ENCODE results near the gene PKM.

GRCh38 chr15:72269739-72270138 lies 38.7 kb upstream of the PKM start:
- no peak for TF ChIP-seq EZH2 (optimal IDR thresholded peaks at IDR 0.05; ENCODE audit: low read depth, low read length)
- TF ChIP-seq CTCF (IDR thresholded peaks at IDR 0.05; ENCODE audit: low read length), result no peak

All from MM.1S (cell line).